Breast epithelium (tissue), 3 donors: ENCODE data around the gene PARP3.

Experiments used
- POLR2A ChIP-seq: fragments of 450-650 bp; IDR thresholded peaks from one replicate; pipeline ENCODE4 v1.6.1; 2016; ENCODE audit warnings: antibody characterized with exemption, mild to moderate bottlenecking, moderate library complexity
- POLR2AphosphoS5 ChIP-seq, 3 donors: sonication (generic); formaldehyde crosslinking; IDR thresholded peaks; one replicate each; pipeline ENCODE4 v1.6.1; 2017; ENCODE audit warnings: antibody characterized with exemption in 3 of 3

GRCh38 chr3:51941463-51941797 lies 733 bp upstream of the PARP3 start:
- no peak for TF ChIP-seq POLR2A
- TF ChIP-seq POLR2AphosphoS5 (IDR thresholded peaks at IDR 0.05) = no peak
